OCI-LY3 (cell line): Measurements from ENCODE around the gene OTOGL.

Experiments used
- H2AFZ ChIP-seq: fragments of 200-600, 300-600 bp; shearing (Covaris generic); 2 replicates; pipeline ENCODE4 v1.6.0; 2014; ENCODE audit warnings: antibody characterized with exemption, low read depth, low read length
- H3K27ac ChIP-seq: fragments of 200-600, 300-600 bp; sonication (generic); 2 replicates; pipeline ENCODE4 v1.5.1; 2014; ENCODE audit warnings: mild to moderate bottlenecking, low read length, moderate library complexity, mixed read lengths
- H3K27me3 ChIP-seq: fragments of 200-600, 300-600 bp; sonication (generic); 2 replicates; pipeline ENCODE4 v1.6.1; 2014; ENCODE audit warnings: low read depth, low read length, mixed read lengths
- H3K36me3 ChIP-seq: fragments of 200-600, 300-600 bp; sonication (generic); replicated peaks from 2 replicates; pipeline ENCODE3; 2014; ENCODE audit warnings: low read depth, low read length, mixed read lengths
- H3K4me1 ChIP-seq: fragments of 300-600, 200-600 bp; sonication (generic); 2 replicates; pipeline ENCODE4 v1.6.1; 2014; ENCODE audit warnings: low read length, mixed read lengths
- H3K4me2 ChIP-seq: fragments of 200-600, 300-600 bp; sonication (generic); 2 replicates; pipeline ENCODE4 v1.6.1; 2014; ENCODE audit warnings: low read length, mixed read lengths
- H3K4me3 ChIP-seq: fragments of 300-600, 200-600 bp; sonication (generic); 2 replicates; pipeline ENCODE4 v1.5.1; 2014; ENCODE audit warnings: antibody characterized with exemption, mild to moderate bottlenecking, low read length, moderate library complexity
- H3K79me2 ChIP-seq: fragments of 300-600, 200-600 bp; shearing (Covaris generic); 2 replicates; pipeline ENCODE4 v1.6.1; 2014; ENCODE audit warnings: mild to moderate bottlenecking, low read length, mixed read lengths
- H3K9ac ChIP-seq: fragments of 300-600, 200-600 bp; shearing (Covaris generic); 2 replicates; pipeline ENCODE4 v1.6.0; 2014; ENCODE audit warnings: mild to moderate bottlenecking, low read length, moderate library complexity
- H3K9me3 ChIP-seq: fragments of 200-600, 300-600 bp; shearing (Covaris generic); 2 replicates; pipeline ENCODE4 v1.6.1; 2014; ENCODE audit warnings: low read length, mixed read lengths; ENCODE audit not compliant: insufficient read depth
- H4K20me1 ChIP-seq: fragments of 200-600, 300-600 bp; sonication (generic); 2 replicates; pipeline ENCODE4 v1.6.1; 2016; ENCODE audit warnings: low read length, mixed read lengths; ENCODE audit not compliant: insufficient read depth
- CTCF ChIP-seq: fragments of 200-600, 300-600 bp; sonication (generic); IDR thresholded peaks from 2 replicates; pipeline ENCODE4 v1.5.1; 2014; ENCODE audit warnings: antibody characterized with exemption, low read length, low read depth
- EZH2phosphoT487 ChIP-seq: fragments of 200-600 bp; shearing (Covaris generic); IDR thresholded peaks from 2 replicates; pipeline ENCODE4 v1.6.1; 2018; ENCODE audit warnings: antibody characterized with exemption, mixed run types, low read depth

Gene OTOGL

DNA sequence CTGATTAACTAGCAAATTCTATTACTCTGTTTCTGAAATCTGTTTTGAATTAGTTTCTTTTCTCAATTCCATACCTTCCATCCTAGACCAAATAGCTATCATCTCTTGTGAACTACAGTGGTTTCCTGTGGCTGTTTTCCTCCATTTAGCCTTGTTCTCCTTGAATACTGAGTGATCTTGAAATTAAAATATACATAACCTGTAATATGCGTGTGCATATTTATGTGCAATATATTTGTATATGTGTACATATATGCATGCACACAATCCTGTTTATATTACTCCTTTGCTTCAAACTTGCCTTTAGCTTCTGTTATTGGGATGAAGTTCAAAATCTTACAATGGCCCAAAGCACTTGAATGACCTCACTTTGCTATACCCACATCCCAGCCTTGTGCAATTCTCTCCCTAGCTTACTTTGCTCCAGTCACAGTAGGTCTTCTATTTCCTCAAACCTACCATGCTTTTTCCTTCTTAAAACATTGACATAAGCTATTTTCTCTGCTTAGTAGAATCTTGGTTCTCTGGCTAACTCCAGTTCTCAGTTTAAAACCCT lies 99.5 kb downstream of the OTOGL start:
- H3K27me3 ChIP-seq = 0 out of 2 replicates have a peak, but pooled peaks cover under 1% of the 10 kb centered on the region
- no peak overlapping the region for H3K9ac ChIP-seq
- H2AFZ ChIP-seq = no peak overlapping the region
- TF ChIP-seq CTCF (no peak), EZH2phosphoT487 (no peak)
- no peak overlapping the region for H3K4me2 ChIP-seq
- no peaks in the 10 kb centered on the region for H3K79me2 ChIP-seq
- H3K27ac ChIP-seq = no peak overlapping the region
- H3K36me3 ChIP-seq = no peaks in the 10 kb centered on the region
- no peaks in the 10 kb centered on the region for H3K9me3 ChIP-seq
- H3K4me3 ChIP-seq = no peak overlapping the region
- H4K20me1 ChIP-seq = no peaks in the 10 kb centered on the region
- peaks cover 8% of the 10 kb centered on the region for H3K4me1 ChIP-seq

GRCh38 chr12:80199931-80200330 lies 100.6 kb downstream of the OTOGL start:
- H3K9me3 ChIP-seq = no peaks in the 10 kb centered on the region
- H3K79me2 ChIP-seq = no peaks in the 10 kb centered on the region

DNA sequence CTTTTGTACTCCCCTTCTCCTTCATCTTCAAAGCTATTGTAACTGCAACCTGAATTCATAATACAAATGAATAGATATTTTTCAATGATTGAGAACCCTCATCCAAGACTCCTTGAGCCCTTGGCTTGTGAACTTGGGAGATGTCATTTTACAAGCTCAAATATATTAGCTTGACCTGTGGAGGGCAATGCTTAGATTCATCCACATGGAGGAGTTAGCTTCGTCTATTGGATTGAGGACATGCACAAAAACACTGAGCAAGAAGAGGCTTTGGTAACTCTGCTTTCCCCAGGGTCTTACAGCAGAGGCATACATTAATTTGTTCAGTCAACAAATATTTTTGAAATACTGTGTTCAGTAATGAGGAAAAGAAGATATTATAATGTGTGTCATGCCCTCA lies 101.1 kb downstream of the OTOGL start:
- H3K36me3 ChIP-seq = no peaks in the 10 kb centered on the region
- H2AFZ ChIP-seq = no peak overlapping the region
- H3K27me3 ChIP-seq = 0 out of 2 replicates have a peak, but pooled peaks cover 4% of the 10 kb centered on the region

More at GRCh38 chr12:80199931-80200330, 100.6 kb downstream of the OTOGL start:
- peaks cover 8% of the 10 kb centered on the region for H3K4me1 ChIP-seq
- no peak overlapping the region for H3K27ac ChIP-seq
- H3K27me3 ChIP-seq = 0 out of 2 replicates have a peak, but pooled peaks cover 4% of the 10 kb centered on the region
- no peak for TF ChIP-seq EZH2phosphoT487
- no peak overlapping the region for H3K4me3 ChIP-seq
- H3K9ac ChIP-seq = no peak overlapping the region
- H3K36me3 ChIP-seq = no peaks in the 10 kb centered on the region
- H4K20me1 ChIP-seq = no peaks in the 10 kb centered on the region
- H3K4me2 ChIP-seq = no peak overlapping the region
- no peak overlapping the region for H2AFZ ChIP-seq

GRCh38 chr12:80201908-80202307 lies 102.6 kb downstream of the OTOGL start:
- Histone ChIP-seq H4K20me1 (no peaks in the 10 kb centered on the region), H3K27ac (no peak overlapping the region), H3K4me1 (no peaks in the 10 kb centered on the region), H3K36me3 (no peaks in the 10 kb centered on the region), H3K9ac (no peak overlapping the region), H2AFZ (no peak overlapping the region), H3K4me3 (no peak overlapping the region), H3K27me3 (0 out of 2 replicates have a peak, but pooled peaks cover 4% of the 10 kb centered on the region), H3K9me3 (no peaks in the 10 kb centered on the region), H3K4me2 (no peak overlapping the region), H3K79me2 (no peaks in the 10 kb centered on the region)
- no peak for TF ChIP-seq EZH2phosphoT487
- TF ChIP-seq CTCF = no peak

More for the DNA sequence above, 101.1 kb downstream of the OTOGL start:
- peaks cover 6% of the 10 kb centered on the region for H3K4me1 ChIP-seq
- no peak overlapping the region for H3K4me2 ChIP-seq
- H3K9me3 ChIP-seq = no peaks in the 10 kb centered on the region
- TF ChIP-seq EZH2phosphoT487 (no peak), CTCF (no peak)
- no peak overlapping the region for H3K9ac ChIP-seq
- H4K20me1 ChIP-seq = no peaks in the 10 kb centered on the region
- H3K27ac ChIP-seq = no peak overlapping the region
- H3K79me2 ChIP-seq = no peaks in the 10 kb centered on the region
- no peak overlapping the region for H3K4me3 ChIP-seq
